Activated T-helper 2 cell treated with anti-CD3 and anti-CD28 coated beads, Interferon-gamma antibody, Interleukin-2, Interleukin-4, amounts not matched to agents 10 μg/mL and 5 μg/mL and 100 μg/mL, durations not matched to agents 14 hours and 24 hours and 36 hours (primary cell): Measurements from ENCODE around the gene ATP9B. TPM values are rescaled to one million over a fixed set of nuclear protein-coding genes. Genes with fewer than 3 reads are reported as not detected.

Experiments
- DNase-seq: peaks from one replicate; pipeline ENCODE4 v3.0.0; 2021; ENCODE audit warnings: low spot score
- H3K27ac Mint-ChIP-seq: one replicate; pipeline ENCODE4 v1.8.0; 2021; ENCODE audit warnings: mixed read lengths
- H3K27me3 Mint-ChIP-seq: one replicate; pipeline ENCODE4 v1.8.0; 2021; ENCODE audit warnings: low read depth, mixed read lengths
- H3K36me3 Mint-ChIP-seq: one replicate; pipeline ENCODE4 v1.8.0; 2021; ENCODE audit warnings: low read depth, mixed read lengths
- H3K4me1 Mint-ChIP-seq: one replicate; pipeline ENCODE4 v1.8.0; 2021; ENCODE audit warnings: low read depth, mixed read lengths
- H3K4me3 Mint-ChIP-seq: one replicate; pipeline ENCODE4 v1.8.0; 2021; ENCODE audit warnings: low read depth, mild to moderate bottlenecking, moderate library complexity, mixed read lengths
- H3K9me3 Mint-ChIP-seq: one replicate; pipeline ENCODE4 v1.8.0; 2021; ENCODE audit warnings: mixed read lengths
- intact Hi-C: fragments of 100-400 bp; cut with micrococcal nuclease; formaldehyde crosslinking; loops from one replicate; pipeline ENCODE4 v1.15.1; 2023
- total RNA-seq: library from RNA; stranded (reverse); gene quantifications from 2 replicates; pipeline ENCODE4 v1.2.3, GENCODE V29; 2022

Gene ATP9B
- total RNA-seq, 1 donor from 2014 or later = 27.6 TPM

- Mint-ChIP-seq H3K4me3 (no peak overlapping the region), H3K27me3 (no peaks in the 10 kb centered on the region), H3K36me3 (peaks cover 29% of the 10 kb centered on the region), H3K27ac (no peak overlapping the region), H3K4me1 (peaks cover 5% of the 10 kb centered on the region), H3K9me3 (no peaks in the 10 kb centered on the region)
- intact Hi-C loops = no loop called here
- no peak for DNase-seq
Measured at GRCh38 chr18:79121746-79122474, 52.7 kb downstream of the ATP9B start.

DNA sequence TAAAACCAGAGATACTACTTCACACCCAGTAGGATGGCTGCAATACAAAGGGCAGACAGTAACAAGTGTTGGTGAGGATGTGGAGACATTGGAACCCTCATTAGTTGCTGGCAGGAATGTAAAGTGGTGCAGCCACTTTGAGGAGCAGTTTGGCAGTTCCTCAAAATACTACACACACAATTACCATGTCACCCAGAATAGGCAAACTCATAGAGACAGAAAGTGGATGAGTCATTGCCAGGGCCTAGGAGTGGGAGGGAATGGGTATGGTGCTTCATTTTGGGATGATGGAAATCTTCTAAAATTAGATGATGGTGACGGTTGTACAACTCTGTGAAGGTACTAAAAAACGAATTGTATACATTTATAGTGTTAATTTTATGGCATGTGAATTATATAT, 54.8 kb downstream of the ATP9B start:
- no peak overlapping the region for H3K4me3 Mint-ChIP-seq
- peaks cover 5% of the 10 kb centered on the region for H3K4me1 Mint-ChIP-seq
- H3K27me3 Mint-ChIP-seq = no peaks in the 10 kb centered on the region
- no peak for DNase-seq
- no peak overlapping the region for H3K27ac Mint-ChIP-seq
- H3K9me3 Mint-ChIP-seq = no peaks in the 10 kb centered on the region
- peaks cover 40% of the 10 kb centered on the region for H3K36me3 Mint-ChIP-seq
- intact Hi-C loops = no loop called here

DNA sequence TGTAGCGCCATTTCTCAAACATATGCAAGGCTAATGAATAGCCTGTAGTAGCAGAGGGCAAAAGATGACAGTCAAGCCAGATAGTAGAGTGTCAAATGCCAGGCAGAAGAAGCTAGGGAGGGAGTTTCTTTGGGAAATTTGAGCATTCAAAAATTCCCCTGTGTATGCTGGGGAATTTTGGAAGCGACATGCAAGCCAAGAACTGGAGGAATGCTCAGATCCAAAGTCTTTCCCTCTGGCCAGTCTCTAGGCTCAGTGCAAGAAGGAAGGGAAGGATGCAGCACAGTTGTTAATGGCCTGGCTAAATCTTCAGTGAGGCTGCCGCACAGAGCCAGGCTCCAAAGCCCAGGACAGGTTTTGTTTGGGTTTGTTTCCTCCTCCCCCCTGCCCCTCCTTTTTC, 59.9 kb downstream of the ATP9B start:
- DNase-seq = no peak
- H3K27me3 Mint-ChIP-seq = no peaks in the 10 kb centered on the region

GRCh38 chr18:79133724-79134123, 64.5 kb downstream of the ATP9B start:
- Mint-ChIP-seq H3K27ac (no peak overlapping the region), H3K4me3 (no peak overlapping the region), H3K36me3 (peaks cover 17% of the 10 kb centered on the region), H3K9me3 (no peaks in the 10 kb centered on the region), H3K4me1 (peaks cover 2% of the 10 kb centered on the region), H3K27me3 (no peaks in the 10 kb centered on the region)
- intact Hi-C loops = no loop called here
- DNase-seq = no peak

More for the DNA sequence above, 59.9 kb downstream of the ATP9B start:
- Mint-ChIP-seq H3K4me1 (no peaks in the 10 kb centered on the region), H3K9me3 (no peaks in the 10 kb centered on the region), H3K27ac (no peak overlapping the region), H3K36me3 (peaks cover 32% of the 10 kb centered on the region), H3K4me3 (no peak overlapping the region)
- intact Hi-C loops = no loop called here

GRCh38 chr18:79135924-79136323, 66.7 kb downstream of the ATP9B start:
- Mint-ChIP-seq H3K4me3 (no peak overlapping the region), H3K9me3 (no peaks in the 10 kb centered on the region), H3K27ac (no peak overlapping the region), H3K4me1 (peaks cover 2% of the 10 kb centered on the region), H3K36me3 (peaks cover 8% of the 10 kb centered on the region), H3K27me3 (no peaks in the 10 kb centered on the region)
- DNase-seq = no peak
- intact Hi-C loops = no loop called here

DNA sequence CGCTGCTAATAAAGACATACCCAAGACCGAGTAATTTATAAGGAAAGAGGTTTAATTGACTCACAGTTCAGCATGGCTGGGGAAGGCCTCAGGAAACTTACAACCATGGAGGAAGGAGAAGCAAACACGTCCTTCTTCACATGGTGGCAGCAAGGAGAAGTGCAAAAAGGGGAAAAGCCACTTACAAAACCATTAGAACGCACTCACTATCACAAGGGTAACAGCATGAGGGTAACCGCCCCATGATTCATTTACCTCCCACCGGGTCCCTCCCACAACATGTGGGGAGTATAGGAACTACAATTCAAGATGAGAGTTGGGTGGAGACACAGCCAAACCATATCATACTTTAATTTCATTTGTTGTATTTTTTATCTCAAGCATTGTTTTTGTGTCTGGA, 67.5 kb downstream of the ATP9B start:
- Mint-ChIP-seq H3K27me3 (no peaks in the 10 kb centered on the region), H3K4me1 (peaks cover 2% of the 10 kb centered on the region), H3K4me3 (no peak overlapping the region), H3K9me3 (no peaks in the 10 kb centered on the region), H3K36me3 (peaks cover 8% of the 10 kb centered on the region), H3K27ac (no peak overlapping the region)
- no peak for DNase-seq
- intact Hi-C loops = no loop called here

- H3K4me3 Mint-ChIP-seq = no peak overlapping the region
- peaks cover 2% of the 10 kb centered on the region for H3K4me1 Mint-ChIP-seq
- intact Hi-C loops = no loop called here
- no peak overlapping the region for H3K27ac Mint-ChIP-seq
- no peaks in the 10 kb centered on the region for H3K27me3 Mint-ChIP-seq
- H3K36me3 Mint-ChIP-seq = peaks cover 8% of the 10 kb centered on the region
- DNase-seq = no peak
- no peaks in the 10 kb centered on the region for H3K9me3 Mint-ChIP-seq
Measured at GRCh38 chr18:79139206-79139605, 70.0 kb downstream of the ATP9B start.

- intact Hi-C loops = no loop called here
- no peak overlapping the region for H3K27ac Mint-ChIP-seq
- no peak for DNase-seq
- no peaks in the 10 kb centered on the region for H3K27me3 Mint-ChIP-seq
- H3K4me1 Mint-ChIP-seq = no peaks in the 10 kb centered on the region
- no peaks in the 10 kb centered on the region for H3K9me3 Mint-ChIP-seq
- H3K4me3 Mint-ChIP-seq = no peak overlapping the region
- peaks cover 11% of the 10 kb centered on the region for H3K36me3 Mint-ChIP-seq
Measured at GRCh38 chr18:79147014-79147413, 77.8 kb downstream of the ATP9B start.

- intact Hi-C loops = no loop called here
- DNase-seq = no peak
- H3K4me3 Mint-ChIP-seq = no peak overlapping the region
- H3K27me3 Mint-ChIP-seq = no peaks in the 10 kb centered on the region
- H3K27ac Mint-ChIP-seq = no peak overlapping the region
- H3K9me3 Mint-ChIP-seq = no peaks in the 10 kb centered on the region
- H3K36me3 Mint-ChIP-seq = peaks cover 7% of the 10 kb centered on the region
- no peaks in the 10 kb centered on the region for H3K4me1 Mint-ChIP-seq
Measured at GRCh38 chr18:79151191-79151590, 82.0 kb downstream of the ATP9B start.

DNA sequence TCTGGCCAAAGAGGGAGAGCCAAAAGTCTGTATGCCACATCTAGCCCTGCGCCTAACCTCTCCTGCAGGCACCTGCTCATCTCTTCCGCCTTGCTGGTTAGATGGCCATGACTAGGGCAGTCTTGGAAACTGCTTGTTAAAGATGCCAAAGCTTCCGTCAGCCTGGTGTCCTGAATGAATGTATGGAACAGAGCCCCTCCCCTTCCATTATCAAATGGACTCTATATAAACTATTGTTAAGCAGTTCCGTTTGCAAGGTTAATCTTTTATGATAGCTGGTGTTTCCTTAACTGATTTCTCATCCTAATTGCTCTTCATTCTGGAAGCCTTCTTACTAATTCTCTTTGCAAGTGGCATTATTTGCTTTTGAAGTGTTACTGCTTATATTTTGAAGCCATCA, 87.1 kb downstream of the ATP9B start:
- intact Hi-C loops = no loop called here
- peaks cover 17% of the 10 kb centered on the region for H3K36me3 Mint-ChIP-seq
- H3K9me3 Mint-ChIP-seq = no peaks in the 10 kb centered on the region
- H3K27ac Mint-ChIP-seq = peak overlapping the region; percentile 50
- peaks cover 11% of the 10 kb centered on the region for H3K4me1 Mint-ChIP-seq
- no peaks in the 10 kb centered on the region for H3K27me3 Mint-ChIP-seq
- H3K4me3 Mint-ChIP-seq = no peak overlapping the region
- DNase-seq = no peak

DNA sequence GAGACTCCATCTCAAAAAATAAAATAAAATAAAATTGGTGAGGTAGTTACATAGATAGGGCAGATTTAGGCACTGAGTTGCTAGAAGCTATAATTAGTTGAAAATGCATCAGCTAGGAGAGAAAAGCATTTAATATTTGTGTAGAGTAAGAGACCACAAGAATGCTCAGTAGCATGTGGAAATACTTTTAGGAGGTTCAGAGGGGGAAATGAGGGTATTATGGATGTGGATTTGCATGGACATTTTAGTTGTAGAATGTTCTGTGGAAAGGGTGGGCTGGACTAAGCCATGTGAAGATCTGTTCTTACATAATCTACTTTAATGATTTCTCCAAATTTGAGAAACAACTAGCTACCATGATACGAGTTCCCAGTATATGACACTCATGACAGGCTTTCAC, 95.5 kb downstream of the ATP9B start:
- Mint-ChIP-seq H3K36me3 (peaks cover 4% of the 10 kb centered on the region), H3K4me3 (no peak overlapping the region), H3K27me3 (no peaks in the 10 kb centered on the region), H3K4me1 (no peaks in the 10 kb centered on the region), H3K9me3 (no peaks in the 10 kb centered on the region), H3K27ac (no peak overlapping the region)
- intact Hi-C loops = no loop called here
- DNase-seq = no peak

DNA sequence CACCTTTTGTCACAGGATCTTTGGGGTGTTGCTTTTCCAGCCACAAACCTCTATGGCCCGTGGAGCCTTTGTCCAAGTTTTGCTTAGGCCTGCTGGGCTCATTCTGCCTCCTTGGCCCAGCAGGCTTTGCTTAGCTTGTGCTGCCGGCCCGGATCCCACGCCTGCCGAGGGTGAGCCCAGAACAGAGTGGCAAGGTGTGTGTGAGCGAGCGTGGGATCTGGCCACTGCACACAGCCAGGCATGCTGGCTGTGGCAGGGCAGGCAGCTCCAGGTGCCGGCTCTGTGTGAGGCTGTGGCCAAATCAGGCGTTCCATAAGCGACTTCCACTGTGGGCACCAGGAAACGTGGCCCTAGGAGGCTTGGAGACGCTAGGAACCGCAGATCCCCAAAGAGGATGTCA, 97.5 kb downstream of the ATP9B start:
- Mint-ChIP-seq H3K27ac (no peak overlapping the region), H3K4me1 (no peaks in the 10 kb centered on the region), H3K4me3 (no peak overlapping the region), H3K36me3 (peaks cover 4% of the 10 kb centered on the region), H3K27me3 (no peaks in the 10 kb centered on the region), H3K9me3 (no peaks in the 10 kb centered on the region)
- no peak for DNase-seq
- intact Hi-C loops = no loop called here

- intact Hi-C loops = no loop called here
- Mint-ChIP-seq H3K27me3 (no peaks in the 10 kb centered on the region), H3K27ac (no peak overlapping the region), H3K36me3 (peaks cover 4% of the 10 kb centered on the region), H3K4me1 (no peaks in the 10 kb centered on the region), H3K4me3 (no peak overlapping the region), H3K9me3 (no peaks in the 10 kb centered on the region)
- DNase-seq = no peak
Measured at GRCh38 chr18:79167526-79168190, 98.5 kb downstream of the ATP9B start.
